Fibroblast of skin of abdomen (primary cell): ENCODE measurements around the gene TNFRSF8.
A peak's percentile ranks its signal among the peaks of the same experiment; 100 is the strongest.

ENCODE experiments used
- DNase-seq: peaks from one replicate; pipeline ENCODE4 v3.0.0-alpha.2; 2013

Gene TNFRSF8

DNA sequence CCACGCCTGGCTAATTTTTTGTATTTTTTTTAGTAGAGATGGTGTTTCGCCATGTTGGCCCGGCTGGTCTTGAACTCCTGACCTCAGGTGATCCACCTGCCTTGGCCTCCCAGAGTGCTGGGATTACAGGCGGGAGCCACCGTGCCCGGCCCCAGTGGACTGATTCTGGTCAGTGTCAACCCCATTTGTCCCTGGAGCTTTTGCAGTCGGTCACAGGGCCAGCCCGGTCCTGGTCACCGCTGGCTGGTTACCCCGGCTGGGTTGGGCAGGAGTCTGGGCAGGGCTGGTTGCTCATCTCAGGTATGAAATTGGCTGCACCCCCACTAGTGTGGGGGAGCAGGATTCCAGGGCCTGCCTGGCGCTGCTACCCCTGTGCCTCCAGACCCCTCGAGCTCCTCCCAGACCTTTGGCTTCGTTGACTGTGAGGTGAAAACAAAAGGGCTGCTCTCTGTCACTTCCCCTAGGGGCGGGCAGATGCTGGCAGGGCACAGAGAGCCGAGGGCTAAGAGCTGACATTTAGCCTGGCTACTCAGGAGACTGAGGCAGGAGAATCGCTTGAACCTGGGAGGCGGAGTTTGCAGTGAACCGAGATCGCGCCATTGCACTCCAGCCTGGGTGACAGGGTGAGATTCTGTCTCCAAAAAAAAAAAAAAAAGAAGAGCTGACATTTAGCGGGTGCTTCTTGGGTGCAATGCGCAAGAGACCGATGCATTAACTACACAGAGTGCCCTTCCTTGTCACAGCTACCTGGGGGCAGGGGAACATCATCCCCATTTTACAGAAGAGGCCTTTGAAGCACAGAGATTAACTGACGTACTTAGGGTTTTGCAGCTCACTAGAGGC lies 114.3 kb downstream of the TNFRSF8 start:
- no peak for DNase-seq

DNA sequence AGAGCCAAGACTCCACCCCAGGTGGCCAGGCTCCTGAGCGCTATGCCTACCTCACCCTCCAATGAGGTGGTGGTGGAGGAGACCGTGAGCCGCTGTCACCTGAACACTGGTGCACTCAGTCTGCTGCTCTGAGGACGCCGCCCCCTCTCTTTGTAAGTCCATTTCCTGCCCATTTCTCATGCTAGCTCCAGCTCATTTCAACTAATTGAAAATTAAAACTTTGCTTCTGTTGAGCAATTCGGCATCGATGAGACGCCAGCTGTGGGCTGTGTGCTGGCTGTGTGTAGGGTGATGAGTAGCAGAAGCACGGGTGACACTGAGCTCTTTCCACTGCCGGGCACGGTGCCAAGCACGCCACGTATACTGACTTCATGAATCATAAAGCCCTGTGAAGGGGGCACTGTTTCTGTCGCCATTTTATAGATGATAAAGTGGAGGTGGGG lies 114.9 kb downstream of the TNFRSF8 start:
- DNase-seq = peak; percentile 88

DNA sequence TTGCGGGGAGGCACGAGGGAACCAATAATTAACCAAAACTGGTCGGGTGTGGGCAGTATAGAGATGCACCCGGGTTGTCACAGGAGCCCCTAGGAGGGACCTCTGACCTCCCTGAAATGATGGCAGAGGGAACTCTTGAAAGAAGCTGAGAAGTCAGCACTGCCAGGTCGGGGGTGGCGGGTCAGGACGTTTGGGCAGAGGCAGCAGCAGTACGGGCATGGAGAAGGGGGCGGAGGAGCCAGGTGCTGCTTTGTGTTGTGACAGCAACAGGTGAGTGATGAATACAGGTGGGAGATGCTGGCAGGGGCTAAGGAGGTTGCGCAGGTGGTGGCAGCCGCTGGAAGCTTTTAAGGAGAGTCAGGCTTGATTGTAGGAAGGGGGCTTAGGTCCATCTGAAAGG lies 115.4 kb downstream of the TNFRSF8 start:
- no peak for DNase-seq

DNA sequence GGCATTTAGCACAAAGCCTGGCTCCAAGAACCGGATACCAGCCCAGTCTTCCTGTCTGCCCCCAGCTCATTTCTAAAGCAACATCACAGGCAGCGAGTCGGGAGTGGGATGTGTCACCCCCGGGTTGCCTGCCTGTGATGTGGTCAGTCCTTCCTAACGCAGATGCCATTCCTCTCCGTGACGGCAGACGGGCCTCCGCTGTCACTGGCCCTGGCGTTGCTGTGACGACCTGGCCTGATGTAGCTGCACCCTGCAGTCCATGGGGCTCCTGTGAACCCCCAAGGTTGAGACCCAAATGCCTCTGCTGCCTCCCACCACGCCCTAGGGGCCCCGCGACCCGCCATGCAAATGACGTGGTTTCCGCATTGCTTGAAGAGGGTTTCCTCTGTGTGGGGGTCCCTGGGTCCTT lies 116.0 kb downstream of the TNFRSF8 start:
- DNase-seq = peak; percentile 70

DNA sequence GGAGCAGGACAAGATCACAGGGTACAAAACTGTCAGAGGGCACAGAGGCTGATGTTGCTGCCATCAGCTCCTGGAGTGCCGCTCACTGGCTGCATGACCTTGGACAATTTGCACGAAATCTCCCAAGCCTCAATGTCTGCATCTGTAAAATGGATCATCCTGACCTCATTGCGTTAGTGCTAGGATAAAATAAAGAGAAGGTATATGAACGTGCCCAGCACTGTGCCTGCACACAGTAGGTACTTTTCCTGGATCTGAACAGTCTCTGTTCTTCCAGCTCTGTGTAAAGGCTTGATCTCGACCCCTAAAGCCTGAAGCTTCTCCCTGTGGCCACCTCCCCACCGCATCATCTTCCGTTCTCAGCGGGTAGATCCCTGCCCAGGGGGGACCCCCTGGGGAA lies 116.6 kb downstream of the TNFRSF8 start:
- DNase-seq = no peak

DNA sequence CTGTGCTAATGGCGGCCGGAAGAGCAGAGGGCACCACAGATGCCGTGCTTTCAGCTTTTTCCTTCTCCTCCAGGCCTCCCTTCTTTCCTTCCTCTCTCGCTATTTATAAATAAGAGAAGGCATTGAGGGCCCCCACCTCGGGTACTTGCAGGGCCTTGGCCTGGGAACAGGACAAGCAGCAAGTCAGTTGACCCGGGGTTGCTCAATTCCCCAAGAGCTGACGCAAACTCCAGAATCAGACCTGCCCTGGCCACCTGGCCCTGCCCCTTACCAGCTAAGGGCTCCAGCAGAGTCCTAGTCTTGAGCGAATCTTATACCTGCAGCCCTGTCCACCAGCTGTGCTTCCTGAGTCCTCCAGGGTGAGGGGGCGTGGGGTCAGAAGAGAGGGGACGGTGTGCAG lies 117.2 kb downstream of the TNFRSF8 start:
- DNase-seq = no peak

DNA sequence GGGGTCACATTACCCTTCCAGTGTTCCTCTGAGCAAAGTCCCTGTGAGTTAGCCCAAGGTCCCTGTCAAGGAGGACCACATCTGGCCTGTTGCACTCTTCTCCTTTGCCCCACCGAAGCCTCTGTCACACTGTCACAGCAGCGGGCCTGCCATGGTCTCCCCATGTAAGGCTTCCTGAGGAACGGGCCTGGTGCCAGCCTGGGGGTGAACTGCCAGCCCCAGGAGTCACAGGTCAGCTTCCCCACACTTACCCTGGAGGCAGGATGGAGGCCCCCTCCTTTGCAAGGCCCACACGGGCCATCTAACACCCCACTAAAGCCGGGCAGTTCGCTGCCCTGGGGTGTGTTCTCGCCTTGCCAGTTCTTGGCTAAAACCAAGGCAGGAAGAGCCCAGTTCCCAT lies 117.8 kb downstream of the TNFRSF8 start:
- no peak for DNase-seq

DNA sequence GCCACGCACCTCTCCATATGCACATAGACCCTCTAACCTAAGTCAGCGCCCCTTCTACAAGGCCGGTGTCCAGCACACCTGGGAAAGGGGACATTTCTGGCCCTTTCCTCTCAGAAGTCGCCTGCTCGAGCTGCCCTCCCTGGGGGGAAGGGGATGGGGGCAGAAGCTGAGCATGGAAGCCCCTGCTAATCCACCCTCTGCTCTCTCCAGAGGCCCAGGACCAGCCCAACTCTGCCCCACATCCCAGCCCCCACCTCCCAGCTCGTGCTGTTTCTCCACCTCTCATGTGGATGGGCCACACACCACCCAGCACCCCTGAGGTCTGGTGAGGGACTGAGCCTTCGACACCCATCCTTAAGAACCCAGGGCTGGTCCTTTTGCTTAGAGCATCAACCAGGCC lies 118.5 kb downstream of the TNFRSF8 start:
- no peak for DNase-seq

DNA sequence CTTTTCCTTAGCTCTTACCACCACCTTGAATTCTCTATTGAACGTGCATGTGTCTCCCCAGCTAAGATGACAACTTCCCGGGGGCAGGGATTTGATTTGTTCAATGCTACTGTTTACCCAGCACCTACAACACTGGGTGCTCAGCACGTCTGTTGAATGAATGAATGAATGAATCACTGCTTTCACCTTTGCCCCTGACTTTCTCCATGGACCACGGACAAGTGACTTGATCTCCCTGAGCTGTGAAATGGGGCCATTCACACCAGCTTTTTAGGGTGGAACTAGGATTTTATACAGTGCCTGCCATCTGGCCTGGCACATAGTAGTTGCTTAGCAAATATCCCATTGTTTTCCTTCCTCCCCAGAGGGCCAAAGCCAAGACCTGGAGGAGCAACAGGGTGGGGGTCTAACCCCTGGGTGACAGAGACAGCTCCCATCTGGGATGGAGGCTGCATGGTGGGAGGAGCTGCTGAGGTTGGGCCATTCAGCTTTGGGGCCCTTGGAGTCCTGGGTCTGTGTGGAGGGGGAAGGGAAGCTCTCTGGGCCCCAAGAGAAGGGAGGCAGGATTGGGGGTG lies 119.4 kb downstream of the TNFRSF8 start:
- no peak for DNase-seq

DNA sequence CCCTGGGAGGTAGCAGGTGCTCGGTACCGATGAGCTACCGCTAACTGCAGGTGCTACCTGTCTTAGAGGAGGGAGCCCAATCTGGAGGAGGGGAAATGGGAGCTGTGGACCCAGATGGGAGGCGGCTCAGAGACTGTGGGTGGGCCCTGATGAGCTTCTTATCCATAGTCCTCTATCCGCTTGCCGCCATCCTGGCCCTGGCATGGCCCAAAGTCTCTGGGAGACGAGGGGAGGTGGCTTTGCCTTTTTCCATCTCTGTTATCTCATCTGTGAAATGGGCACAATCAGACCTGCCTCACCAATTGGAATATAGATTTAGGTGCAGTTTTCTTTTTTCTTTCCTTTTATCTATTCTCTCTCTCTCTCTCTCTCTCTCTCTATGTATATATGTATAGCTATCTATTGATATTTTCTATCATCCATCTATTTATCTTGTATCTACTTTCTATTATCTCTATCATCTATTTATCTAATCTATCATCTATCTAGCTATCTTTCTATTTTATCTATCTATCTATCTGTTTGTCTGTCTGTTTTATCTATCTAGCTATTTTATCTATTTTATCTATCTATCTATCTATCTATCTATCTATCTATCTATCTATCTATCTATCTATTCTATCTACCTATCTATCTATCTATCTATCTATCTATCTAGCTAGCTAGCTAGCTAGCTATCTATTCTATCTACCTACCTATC lies 120.1 kb downstream of the TNFRSF8 start:
- DNase-seq = no peak

DNA sequence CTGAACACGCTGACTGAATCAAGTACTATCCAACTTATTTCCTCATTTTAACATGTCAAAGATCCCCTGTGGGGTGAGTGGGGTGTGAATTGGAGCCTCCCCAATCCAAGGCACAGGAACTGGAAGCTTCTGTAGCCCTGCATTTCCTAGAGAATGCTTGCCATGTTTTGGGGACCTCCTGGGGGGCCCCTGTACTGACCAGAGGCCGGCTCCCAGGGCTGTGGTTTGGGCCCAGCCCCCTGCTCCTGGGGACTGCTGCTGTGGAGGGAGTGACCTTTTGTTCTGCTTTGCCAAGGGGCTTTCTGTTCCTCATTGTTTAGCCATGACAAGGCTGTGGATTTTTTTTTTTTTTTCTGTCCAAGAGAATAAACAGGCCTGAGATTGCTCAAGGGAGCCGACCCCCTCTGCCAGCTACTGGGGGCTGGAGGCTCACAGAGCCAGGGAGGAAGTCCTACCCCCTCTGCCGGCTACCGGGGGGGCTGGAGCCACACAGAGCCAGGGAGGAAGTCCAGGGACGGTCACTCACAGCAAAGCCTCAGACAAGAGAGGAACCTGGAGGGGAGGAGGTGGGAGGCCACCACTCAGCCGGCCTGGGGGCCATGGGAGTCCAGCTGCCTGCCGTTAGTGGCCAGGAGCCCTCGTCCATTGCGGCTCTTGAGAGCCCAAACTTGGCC lies 121.0 kb downstream of the TNFRSF8 start:
- DNase-seq = peak; percentile 79

DNA sequence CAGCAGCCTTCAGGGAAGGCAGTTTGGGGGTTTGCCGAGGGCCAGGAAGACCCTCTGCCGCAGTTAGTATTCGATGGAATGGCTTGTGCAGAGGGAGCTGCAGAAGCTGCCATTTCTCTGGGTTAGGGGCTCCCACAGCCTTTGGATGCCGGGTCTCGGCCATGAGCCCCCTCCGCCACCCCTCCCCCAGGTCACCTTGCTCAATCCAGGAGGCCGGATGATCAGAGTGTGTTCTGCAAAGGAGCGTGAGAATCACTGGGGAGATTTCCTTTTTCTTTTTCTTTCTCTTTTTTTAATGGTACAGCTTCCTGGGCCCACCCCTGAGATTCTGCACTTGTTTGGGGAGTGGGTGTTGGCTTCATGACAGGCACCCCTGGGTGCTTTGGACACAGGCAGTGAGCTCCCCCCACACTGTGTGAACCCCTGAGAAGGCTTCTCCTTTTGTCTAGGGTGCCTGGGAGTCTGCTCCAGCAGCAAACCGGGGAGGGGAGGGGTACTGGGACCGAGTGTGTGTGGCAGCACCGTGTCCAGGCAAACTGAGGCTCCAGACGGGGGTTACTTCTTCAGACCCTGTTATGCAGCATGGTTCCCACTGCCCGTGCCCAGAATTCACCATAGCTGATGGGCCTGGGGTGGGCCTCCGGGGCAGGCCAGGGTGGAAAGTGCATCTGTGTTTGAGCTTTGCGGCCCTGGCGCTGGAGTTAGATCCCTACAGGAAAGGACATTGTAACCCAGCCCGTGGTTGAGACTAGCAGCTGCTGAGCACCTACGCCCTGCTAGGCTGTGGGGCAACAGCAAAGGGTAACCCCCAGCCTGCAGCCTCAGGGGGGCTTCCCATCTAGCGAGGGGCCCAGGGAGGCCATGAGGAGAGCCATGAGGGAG lies 122.2 kb downstream of the TNFRSF8 start:
- no peak for DNase-seq

DNA sequence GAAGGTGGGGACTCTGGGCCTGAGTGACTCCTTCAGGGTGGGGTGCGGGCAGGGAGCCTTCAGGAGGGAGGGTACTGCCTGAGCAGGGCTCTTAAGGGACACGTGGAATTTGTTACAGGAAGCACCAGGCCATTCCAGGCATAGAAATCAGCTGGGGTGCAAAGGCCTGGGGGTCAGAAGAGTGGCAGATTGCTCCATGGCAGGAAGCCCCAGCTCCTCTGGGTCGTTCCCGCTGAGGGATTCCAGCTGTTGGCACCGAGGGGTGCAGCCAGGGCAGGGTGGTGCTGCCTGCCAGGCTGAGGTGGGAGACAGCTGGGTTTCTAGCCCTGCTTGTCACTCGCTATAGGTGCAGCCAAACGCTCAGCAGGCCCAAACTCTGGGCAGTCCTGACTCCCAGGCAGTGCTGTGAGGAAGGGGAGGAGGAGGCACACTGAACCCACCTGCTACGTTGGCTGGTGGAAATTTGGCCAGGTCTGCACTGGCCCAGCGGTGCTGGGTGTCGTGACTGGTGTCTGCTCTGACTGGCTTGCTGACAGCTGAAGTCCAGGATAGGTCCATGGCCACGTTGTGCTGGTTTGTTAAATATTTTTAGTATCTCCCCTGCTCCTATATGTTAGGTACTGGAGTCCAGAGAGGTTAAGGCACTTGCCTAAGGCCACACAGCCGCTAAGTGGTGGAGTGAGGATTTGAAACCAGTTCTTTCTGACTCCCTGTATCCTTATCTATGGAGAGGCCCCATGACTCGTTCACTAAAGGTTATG lies 123.0 kb downstream of the TNFRSF8 start:
- DNase-seq = no peak

DNA sequence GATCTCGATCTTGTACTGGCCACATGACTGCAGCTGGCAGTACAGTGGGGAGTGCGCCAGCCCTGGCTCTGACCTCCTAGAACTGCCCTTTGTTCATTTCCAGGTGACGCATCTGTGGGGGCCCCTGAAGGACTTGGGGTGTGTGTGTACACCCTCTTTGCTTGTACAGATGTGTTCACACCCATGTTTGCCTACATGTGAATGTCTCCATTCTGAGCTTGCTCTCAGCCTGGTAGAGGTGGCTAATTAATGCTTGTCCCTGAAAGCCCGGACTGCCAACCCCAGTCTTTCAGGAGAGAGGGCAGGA lies 123.5 kb downstream of the TNFRSF8 start:
- no peak for DNase-seq

DNA sequence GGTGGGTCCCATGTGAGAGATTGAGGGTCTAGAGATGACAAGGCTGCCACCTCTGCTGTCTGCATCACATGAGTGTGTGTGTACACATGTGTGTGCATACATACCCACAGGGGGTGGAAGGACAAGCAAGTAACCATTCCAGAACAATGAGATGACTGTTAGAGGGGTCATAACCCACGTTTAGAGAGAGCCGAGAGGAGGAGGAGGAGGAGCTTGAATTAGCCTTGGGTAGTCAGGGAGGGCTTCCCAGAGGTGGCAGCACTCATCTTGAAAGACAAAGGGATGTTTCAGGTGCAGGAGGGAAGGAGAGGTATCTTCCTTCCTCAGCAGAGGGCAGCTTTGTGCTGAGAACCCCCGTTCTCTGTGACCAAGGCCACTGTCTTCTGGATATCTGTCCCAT lies 125.0 kb downstream of the TNFRSF8 start:
- no peak for DNase-seq

DNA sequence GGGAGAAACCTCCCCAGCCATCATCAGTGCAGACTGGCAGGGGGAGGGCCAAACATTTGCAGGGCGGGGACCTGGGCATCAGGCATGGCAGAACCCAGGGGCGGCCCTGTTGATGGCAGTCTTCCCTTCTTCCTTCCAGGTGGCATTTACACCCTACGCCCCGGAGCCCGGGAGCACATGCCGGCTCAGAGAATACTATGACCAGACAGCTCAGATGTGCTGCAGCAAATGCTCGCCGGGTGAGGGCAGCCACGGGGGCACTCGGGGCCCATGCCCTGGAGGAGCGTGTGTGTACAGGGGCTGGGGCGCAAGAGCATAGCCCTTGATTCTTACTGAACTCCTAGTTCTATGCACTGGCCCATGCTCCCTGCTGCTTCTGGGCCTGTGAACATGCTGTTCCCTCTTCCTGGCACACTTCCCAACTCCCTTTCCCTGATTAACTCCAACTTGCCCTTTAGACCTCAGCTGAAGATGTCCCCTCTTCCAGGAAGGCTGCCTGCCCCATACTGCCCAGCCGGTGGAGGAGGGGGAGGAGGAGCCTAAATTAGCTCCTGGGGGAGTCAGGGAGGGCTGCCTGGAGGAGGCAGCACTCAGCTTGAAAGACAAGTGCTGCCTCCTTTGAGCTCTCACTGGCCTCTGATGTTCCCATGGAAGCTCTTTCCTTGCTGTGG lies 125.7 kb downstream of the TNFRSF8 start:
- DNase-seq = no peak

DNA sequence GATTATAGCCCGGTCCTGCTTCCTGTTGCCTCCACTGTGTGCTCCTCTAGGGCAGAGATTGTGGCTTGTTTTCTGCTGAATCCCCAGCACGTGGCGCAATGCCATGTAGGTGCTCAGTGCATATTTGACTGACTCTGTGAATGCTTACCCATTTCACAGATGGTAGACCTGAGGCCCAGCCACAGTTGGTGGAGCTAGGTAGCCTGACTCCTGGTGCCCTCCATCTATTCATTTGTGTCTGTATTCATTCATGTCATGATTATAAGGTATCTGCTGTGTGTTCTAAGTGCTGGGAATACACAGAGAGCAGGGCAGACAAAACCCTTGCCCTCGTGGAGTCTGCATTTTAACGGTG lies 126.2 kb downstream of the TNFRSF8 start:
- DNase-seq = no peak

DNA sequence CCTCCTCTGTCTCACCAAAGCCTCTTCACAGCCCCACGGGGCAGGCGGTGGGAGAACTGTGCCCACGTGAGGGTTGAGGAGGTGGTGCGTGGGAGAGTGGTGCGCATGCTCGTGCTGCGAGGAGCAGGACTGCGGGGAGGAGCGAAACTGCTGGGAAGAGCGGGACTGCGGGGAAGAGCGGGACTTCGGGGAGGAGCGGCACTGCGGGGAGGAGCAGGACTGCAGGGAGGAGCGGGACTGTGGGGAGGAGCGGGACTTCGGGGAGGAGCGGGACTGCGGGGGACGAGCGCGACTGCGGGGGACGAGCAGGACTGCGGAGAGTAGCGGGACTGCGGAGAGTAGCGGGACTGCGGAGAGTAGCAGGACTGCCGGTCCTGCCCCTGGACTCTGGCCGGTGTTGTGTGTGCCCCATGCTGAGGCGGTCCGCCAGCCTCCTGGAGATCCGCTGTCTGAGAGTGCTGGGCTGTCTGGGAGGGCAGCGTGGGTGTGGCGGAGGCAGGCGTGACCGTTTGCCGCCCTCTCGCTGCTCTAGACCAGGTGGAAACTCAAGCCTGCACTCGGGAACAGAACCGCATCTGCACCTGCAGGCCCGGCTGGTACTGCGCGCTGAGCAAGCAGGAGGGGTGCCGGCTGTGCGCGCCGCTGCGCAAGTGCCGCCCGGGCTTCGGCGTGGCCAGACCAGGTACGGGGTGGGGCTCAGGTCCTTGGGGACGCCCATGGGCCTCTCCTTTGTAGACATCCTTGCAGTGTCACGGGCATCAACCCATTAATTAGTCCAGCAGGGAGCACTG lies 128.3 kb downstream of the TNFRSF8 start:
- DNase-seq = no peak
